HG02571 (cell line): ENCODE data around the gene CADM2.

Experiments used
- ATAC-seq: cut with Tn5 transposase; IDR thresholded peaks from one replicate; pipeline ENCODE4 v1.9.1; 2021; ENCODE audit warnings: mild to moderate bottlenecking, moderate library complexity; ENCODE audit not compliant: unreplicated experiment

CADM2 gene

DNA sequence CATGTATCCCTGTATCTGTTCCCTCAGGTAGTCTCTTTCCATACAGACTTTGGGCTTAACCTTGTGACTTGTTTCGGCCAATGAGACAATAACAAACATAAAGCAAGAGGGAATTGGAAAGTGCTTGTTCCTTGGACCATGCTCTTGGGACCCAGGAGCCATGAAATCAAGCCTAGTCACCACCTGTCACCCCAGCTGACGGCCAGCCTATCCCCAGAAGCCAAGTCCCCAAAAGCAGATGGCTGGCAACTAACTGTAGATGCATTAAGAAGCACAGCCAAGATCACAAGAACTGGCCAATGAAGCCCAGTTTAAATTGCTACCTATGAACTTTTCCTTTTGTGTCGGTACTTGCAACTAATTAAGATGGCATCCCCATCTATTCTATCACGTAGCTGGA lies 822.0 kb downstream of the CADM2 start:
- no peak for ATAC-seq

DNA sequence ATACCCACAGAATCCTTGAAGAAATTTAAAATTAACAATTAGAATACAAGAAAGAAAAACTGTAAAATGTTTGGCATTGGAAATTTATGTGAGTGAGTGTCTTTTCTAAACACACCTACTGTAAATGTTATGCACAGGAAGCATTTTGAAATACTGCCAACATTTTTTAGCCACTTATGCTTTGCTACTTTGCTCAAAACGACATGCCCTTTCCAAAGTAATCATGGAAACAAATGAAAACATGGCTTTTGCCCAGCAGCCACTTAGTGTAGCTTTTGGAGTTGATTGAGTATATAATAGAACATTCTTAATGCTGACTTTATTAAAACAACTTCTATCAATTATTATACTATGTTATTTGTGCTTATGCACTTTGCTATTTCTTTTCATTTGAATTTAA lies 823.0 kb downstream of the CADM2 start:
- no peak for ATAC-seq

GRCh38 chr3:85783291-85783690 lies 824.5 kb downstream of the CADM2 start:
- no peak for ATAC-seq

DNA sequence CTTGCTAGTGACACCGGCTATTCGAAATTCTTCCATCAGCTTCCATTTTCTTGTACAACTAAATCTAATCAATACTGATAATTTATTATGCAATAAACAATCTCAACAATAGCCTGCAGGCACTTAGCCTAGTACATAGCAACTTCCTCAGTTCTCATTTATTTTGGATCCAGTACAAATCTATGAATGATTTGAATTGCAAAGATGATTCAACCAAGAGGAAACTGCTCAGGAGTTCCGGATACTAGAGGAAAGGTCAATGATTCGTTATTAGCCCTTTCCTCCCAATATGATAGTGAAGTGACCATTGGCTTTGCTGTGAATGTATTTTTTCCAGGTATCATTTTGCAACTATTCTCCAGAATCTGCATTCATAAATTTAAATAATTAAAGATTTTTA lies 827.0 kb downstream of the CADM2 start:
- ATAC-seq, result no peak

DNA sequence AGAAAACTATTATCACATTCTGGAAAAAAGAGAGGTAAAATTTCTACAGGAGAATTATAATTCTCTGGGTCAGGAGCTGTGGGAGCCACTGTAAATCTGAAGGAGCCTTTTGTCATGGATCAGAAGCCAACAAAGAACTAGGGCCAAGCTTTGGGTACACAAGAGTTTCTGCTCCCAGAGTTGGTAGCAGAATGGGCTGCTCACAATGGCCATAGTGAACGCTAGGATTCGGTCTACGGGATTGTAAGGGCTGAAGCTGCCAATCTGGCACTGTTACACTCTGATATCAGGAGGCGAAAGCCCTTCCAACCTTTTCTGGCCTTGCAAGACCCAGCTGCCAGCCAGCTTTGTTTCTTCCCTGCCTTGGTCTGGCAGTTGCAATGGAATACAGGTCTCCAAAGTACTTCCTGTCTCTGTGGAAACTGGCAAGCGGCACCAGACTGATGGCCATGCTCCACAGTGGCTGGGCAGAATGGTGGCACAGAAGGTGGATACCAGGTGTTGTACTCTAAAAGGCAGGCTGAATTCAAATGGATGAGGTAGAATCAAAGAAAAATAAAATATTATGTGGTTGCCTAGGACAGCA lies 831.7 kb downstream of the CADM2 start:
- ATAC-seq, result no peak

- no peak for ATAC-seq
Measured at GRCh38 chr3:85796140-85796539, 837.4 kb downstream of the CADM2 start.

DNA sequence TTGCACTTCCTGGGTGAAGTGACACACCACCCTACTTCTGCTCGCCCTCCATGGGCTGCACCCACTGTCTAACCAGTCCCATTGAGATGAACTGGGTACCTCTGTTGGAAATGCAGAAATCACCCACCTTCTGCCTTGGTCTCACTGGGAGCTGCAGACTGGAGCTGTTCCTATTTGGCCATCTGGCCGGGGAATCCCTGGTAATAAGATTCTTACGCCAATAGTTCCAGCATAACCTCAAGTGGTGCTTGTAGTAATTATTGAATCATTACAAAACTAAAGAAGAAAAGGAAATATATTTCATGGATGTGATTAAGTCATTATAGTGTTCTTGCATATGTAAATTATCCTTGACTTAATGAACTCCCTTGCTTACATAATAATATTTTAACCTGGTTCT lies 841.9 kb downstream of the CADM2 start:
- no peak for ATAC-seq

GRCh38 chr3:85801955-85802354 lies 843.2 kb downstream of the CADM2 start:
- no peak for ATAC-seq

DNA sequence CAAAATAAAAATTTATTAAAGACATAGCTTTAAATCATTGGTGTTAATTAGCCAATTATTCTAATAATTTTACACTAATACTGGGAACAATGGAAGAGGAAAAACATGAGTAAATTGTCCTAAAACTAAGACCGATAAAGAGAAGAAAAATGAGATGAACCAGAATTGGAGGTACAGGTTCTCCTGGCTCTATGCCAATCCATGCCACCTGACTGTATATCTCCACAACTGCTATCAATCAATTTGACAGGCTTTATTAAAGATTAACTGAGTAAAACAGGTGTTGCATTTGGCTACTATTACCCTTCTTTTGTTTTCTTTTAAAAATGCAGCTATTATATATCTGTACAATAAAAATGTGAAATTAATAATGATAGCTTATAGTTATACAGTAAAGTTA lies 850.0 kb downstream of the CADM2 start:
- ATAC-seq, result no peak

DNA sequence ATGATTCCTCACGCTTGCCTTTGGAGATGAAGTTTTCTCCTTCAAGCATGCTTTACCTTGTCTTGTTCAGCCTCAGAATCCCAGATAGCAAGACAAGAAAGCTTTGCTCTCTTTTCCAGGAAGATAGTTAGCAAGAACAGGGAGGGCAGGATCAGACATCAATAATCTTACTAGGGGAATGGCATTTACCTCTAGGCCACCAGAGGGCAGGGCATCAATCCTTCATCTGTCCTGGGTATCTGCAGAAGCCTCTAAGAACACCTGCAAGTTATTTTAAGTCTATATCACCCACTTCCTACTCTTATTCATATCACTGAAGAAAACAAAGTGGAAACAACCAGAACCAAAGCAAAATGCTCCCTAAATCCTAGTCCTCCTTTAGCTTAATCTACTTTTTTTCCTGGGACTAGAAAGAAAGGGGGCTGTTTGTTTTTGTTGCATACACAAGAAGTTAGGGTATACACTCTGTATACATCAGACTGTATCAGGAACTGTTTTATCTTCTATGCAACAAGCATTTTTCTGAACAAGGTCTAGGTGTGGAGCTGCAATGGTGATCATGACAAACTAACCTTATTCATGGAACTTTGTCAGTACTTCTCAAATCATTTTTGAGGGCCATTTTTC lies 862.5 kb downstream of the CADM2 start:
- ATAC-seq, result no peak

DNA sequence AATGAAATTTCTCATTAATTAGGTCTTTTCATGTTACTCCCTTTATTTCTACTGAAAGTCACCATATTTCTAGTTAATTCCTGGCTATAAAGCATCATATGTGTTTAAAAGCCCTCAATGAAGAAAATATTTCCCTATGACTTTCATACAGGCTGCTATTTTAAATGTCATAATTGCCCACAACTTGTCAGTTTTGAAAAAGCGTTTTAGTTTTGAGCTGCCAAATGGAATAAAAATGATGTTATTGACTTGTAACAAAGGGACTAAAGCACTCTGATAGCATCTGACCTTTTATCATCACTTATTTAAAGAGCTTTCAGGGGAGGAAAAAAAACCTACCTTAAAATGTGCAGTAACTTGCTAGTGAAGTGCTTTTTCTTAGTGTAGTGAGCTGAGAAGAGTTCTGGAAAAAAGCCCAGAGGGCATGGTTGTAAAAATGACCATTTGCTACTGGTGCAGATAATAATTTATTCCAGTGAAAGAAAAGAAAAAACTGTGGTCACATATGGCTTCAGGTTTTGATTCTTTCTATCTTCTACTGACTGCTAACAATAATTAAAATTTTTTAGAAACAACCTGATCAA lies 877.2 kb downstream of the CADM2 start:
- no peak for ATAC-seq

- ATAC-seq, result no peak
Measured at GRCh38 chr3:85837402-85837801, 878.6 kb downstream of the CADM2 start.

- no peak for ATAC-seq
Measured at GRCh38 chr3:85838921-85839320, 880.1 kb downstream of the CADM2 start.

DNA sequence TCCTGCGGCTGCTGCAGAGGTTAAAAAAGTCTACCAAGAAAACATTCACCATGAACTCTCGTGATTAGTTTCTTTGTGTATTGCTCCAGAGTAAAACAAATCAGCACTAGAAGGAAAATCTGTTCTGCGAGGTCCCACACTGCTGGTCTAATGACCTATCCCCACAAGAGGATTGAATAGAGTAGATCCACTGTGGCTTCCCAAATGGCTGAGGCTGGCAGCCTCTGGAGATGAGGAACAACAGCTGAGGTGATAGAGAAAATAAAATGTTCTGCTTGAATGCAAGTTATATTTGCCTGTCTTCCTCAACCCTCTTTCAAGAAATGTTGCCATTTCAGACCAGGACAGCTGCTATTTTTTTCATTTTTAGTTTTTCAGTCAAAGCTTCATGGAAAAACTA lies 883.3 kb downstream of the CADM2 start:
- ATAC-seq, result no peak

- no peak for ATAC-seq
Measured at GRCh38 chr3:85846940-85847339, 888.2 kb downstream of the CADM2 start.

GRCh38 chr3:85851071-85851470 lies 892.3 kb downstream of the CADM2 start:
- ATAC-seq, result no peak

DNA sequence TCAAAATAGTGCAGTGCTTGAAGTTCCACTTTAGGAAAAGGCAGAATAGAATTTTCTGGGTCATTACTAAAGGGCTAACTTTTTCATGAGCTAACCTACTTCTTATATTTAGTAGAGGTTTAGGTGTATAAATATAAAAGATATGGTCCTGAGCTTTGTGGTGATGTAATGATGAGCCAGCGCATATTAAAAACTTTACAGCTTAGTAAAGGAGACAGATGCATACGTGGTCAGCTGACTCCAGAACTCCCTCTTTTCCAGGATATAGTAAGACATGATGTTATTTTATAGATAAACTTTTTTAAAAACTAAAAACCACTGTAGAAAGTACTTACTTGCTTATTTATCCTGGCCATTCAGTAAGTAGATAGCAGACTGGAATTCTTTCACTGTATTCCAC lies 895.0 kb downstream of the CADM2 start:
- ATAC-seq, result no peak

- no peak for ATAC-seq
Measured at GRCh38 chr3:85862893-85863455, 904.2 kb downstream of the CADM2 start.

GRCh38 chr3:85864896-85865295 lies 906.1 kb downstream of the CADM2 start:
- ATAC-seq, result no peak

- ATAC-seq, result no peak
Measured at GRCh38 chr3:85867072-85867471, 908.3 kb downstream of the CADM2 start.

- no peak for ATAC-seq
Measured at GRCh38 chr3:85875589-85875988, 916.8 kb downstream of the CADM2 start.

DNA sequence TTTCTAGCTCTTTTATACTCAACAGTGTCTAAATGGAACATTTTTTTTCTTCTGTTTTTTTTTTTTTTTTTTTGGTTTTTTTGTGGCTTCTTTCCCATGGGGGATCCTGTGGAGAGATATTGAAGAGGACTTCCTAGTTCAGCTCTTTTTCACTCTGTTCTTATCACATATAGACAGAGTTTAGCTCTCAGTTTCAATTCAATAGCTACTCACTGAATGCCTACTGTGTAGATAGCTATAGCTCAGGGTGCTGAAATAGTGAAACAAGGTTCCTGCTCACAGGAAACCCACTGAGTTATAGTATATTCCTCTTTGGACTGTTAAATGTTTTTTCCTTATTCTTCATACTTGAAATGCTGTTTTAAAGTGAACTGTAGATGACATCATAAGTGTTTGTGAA lies 918.8 kb downstream of the CADM2 start:
- no peak for ATAC-seq
